Osteocyte (in vitro differentiated cells): Measurements from ENCODE around the gene PLA2G4D. TPM values are rescaled to one million over a fixed set of nuclear protein-coding genes. Genes with fewer than 3 reads are reported as not detected.
A peak's percentile ranks its signal among the peaks of the same experiment; 100 is the strongest.

Experiments used
- DNase-seq: peaks from one replicate; pipeline ENCODE4 v3.0.0; 2021; ENCODE audit warnings: mixed read lengths; ENCODE audit not compliant: unreplicated experiment; ENCODE audit errors: extremely low spot score
- H3K27ac Mint-ChIP-seq: one replicate; pipeline ENCODE4 v1.8.0; 2021; ENCODE audit warnings: mild to moderate bottlenecking, mixed read lengths; ENCODE audit not compliant: unreplicated experiment
- H3K27me3 Mint-ChIP-seq: one replicate; pipeline ENCODE4 v1.8.0; 2021; ENCODE audit warnings: mixed read lengths; ENCODE audit not compliant: unreplicated experiment
- H3K36me3 Mint-ChIP-seq: one replicate; pipeline ENCODE4 v1.8.0; 2021; ENCODE audit warnings: mixed read lengths; ENCODE audit not compliant: unreplicated experiment
- H3K4me1 Mint-ChIP-seq: one replicate; pipeline ENCODE4 v1.8.0; 2021; ENCODE audit warnings: mixed read lengths; ENCODE audit not compliant: unreplicated experiment
- H3K4me3 Mint-ChIP-seq: one replicate; pipeline ENCODE4 v1.8.0; 2021; ENCODE audit warnings: mild to moderate bottlenecking, moderate library complexity, mixed read lengths; ENCODE audit not compliant: unreplicated experiment
- H3K9me3 Mint-ChIP-seq: one replicate; pipeline ENCODE4 v1.8.0; 2021; ENCODE audit warnings: mixed read lengths; ENCODE audit not compliant: unreplicated experiment
- total RNA-seq: library from RNA; stranded (reverse); gene quantifications from 2 replicates; pipeline ENCODE4 v1.2.1, GENCODE V29; 2021
- TF ChIP-seq, protein P1 (sequence below): fragments of 200-600 bp; sonication (generic); IDR thresholded peaks from 2 replicates; pipeline ENCODE4 v1.5.0; 2021; ENCODE audit warnings: antibody characterized with exemption, mild to moderate bottlenecking, moderate library complexity

The PLA2G4D gene
- total RNA-seq, 1 donor from 2014 or later, result not detected

- Mint-ChIP-seq H3K27ac (no peak overlapping the region), H3K4me3 (no peak overlapping the region), H3K4me1 (peaks cover 3% of the 10 kb centered on the region)
Measured at GRCh38 chr15:42032376-42033213, 61.8 kb downstream of the PLA2G4D start.

DNA sequence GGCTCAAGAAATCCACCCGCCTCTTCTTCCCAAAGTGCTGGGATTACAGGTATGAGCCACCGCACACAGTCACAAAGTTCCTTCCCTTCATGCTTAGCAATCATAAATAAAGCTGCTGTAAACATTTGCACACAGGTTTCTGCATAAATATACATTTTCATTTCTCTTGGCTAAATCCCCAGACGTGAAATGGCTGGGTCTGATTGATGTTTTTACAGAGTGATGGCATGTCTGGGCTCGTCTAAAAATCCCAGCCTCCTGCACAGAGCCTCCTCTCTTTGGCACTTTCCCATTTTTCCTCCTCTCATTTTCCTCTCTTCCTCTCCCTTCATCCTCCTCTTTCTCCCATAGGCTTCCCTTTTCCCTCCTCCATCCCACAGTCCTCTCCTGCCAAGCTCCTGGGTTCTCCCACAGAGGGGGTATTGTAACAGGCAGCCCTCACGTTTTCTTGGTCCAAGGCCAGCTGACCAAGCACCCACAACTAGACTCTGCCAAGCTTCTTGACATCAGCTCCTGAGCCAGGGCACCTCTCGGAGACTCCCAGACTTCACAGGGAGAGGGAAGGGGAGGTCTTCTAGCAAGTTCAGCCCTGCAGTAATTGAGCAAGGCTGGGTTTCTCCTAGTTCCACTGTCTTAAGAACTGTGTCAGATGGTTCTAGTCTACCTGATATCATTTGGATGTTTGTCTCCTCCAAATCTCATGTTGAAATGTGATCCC lies 63.0 kb downstream of the PLA2G4D start:
- Mint-ChIP-seq H3K9me3 (no peaks in the 10 kb centered on the region), H3K4me1 (peaks cover 3% of the 10 kb centered on the region), H3K4me3 (no peak overlapping the region), H3K36me3 (no peaks in the 10 kb centered on the region), H3K27me3 (peaks cover 51% of the 10 kb centered on the region), H3K27ac (peak overlapping the region; percentile 11)
- DNase-seq, result no peak
- TF ChIP-seq, protein P1, sequence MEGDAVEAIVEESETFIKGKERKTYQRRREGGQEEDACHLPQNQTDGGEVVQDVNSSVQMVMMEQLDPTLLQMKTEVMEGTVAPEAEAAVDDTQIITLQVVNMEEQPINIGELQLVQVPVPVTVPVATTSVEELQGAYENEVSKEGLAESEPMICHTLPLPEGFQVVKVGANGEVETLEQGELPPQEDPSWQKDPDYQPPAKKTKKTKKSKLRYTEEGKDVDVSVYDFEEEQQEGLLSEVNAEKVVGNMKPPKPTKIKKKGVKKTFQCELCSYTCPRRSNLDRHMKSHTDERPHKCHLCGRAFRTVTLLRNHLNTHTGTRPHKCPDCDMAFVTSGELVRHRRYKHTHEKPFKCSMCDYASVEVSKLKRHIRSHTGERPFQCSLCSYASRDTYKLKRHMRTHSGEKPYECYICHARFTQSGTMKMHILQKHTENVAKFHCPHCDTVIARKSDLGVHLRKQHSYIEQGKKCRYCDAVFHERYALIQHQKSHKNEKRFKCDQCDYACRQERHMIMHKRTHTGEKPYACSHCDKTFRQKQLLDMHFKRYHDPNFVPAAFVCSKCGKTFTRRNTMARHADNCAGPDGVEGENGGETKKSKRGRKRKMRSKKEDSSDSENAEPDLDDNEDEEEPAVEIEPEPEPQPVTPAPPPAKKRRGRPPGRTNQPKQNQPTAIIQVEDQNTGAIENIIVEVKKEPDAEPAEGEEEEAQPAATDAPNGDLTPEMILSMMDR, result no peak

More at GRCh38 chr15:42032376-42033213, 61.8 kb downstream of the PLA2G4D start:
- Mint-ChIP-seq H3K9me3 (no peaks in the 10 kb centered on the region), H3K36me3 (no peaks in the 10 kb centered on the region), H3K27me3 (peaks cover 38% of the 10 kb centered on the region)
- TF ChIP-seq, protein P1, result no peak
- DNase-seq, result no peak

DNA sequence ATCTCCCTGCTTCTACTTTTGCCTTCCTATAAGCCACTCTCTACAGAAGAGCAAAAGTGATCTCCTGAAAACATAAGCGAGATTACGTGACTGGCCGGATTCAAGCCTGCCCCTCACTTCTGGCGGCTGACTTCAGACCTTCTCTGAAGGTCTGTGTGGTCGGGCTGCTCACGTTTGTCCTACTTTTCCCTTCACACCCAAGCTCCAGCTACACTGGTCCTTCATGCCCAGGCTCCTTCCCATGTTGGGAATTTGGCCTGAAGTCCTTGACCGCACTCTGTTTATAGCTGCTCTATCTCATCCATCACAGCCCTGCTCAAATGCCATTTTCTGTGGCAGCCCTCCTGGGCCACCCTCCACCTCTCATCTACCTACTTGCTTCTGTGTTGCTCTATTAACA lies 66.8 kb downstream of the PLA2G4D start:
- Mint-ChIP-seq H3K27me3 (peaks cover 67% of the 10 kb centered on the region), H3K4me3 (no peak overlapping the region), H3K4me1 (peaks cover 3% of the 10 kb centered on the region), H3K9me3 (peaks cover 7% of the 10 kb centered on the region), H3K27ac (no peak overlapping the region), H3K36me3 (peaks cover 2% of the 10 kb centered on the region)
- DNase-seq, result no peak
- TF ChIP-seq, protein P1, result no peak

GRCh38 chr15:42024303-42024702 lies 70.1 kb downstream of the PLA2G4D start:
- Mint-ChIP-seq H3K36me3 (peaks cover 2% of the 10 kb centered on the region), H3K9me3 (peaks cover 8% of the 10 kb centered on the region), H3K27me3 (peaks cover 43% of the 10 kb centered on the region), H3K4me3 (no peak overlapping the region), H3K4me1 (no peaks in the 10 kb centered on the region), H3K27ac (no peak overlapping the region)
- no peak for DNase-seq
- TF ChIP-seq, protein P1, result no peak

GRCh38 chr15:42021593-42021992 lies 72.8 kb downstream of the PLA2G4D start:
- no peaks in the 10 kb centered on the region for H3K4me1 Mint-ChIP-seq
- H3K36me3 Mint-ChIP-seq, result peaks cover 2% of the 10 kb centered on the region
- H3K27me3 Mint-ChIP-seq, result peaks cover 38% of the 10 kb centered on the region
- H3K9me3 Mint-ChIP-seq, result peaks cover 8% of the 10 kb centered on the region
- DNase-seq, result no peak
- H3K27ac Mint-ChIP-seq, result no peak overlapping the region
- no peak overlapping the region for H3K4me3 Mint-ChIP-seq
- TF ChIP-seq, protein P1, result no peak
